RWPE1 (cell line): ENCODE measurements around the gene TAF11.

Experiments used
- CTCF ChIA-PET: fragments of 350-600 bp; sonication (Branson Sonifier 250); formaldehyde crosslinking; extraction: SDS; loops from one replicate; lab custom pipeline; 2021; lab: Yijun Ruan, JAX
- POLR2A ChIA-PET: fragments of 400-600 bp; formaldehyde crosslinking; extraction: SDS; loops from one replicate; lab custom pipeline; 2020; ENCODE audit warnings: antibody characterized with exemption; ENCODE audit not compliant: low non-redundant PET; lab: Yijun Ruan, JAX
- DNase-seq: peaks from one replicate; pipeline ENCODE4 v3.0.0; 2012; ENCODE audit warnings: low spot score
- H3K27ac ChIP-seq: fragments of 450-650 bp; 2 replicates; pipeline ENCODE4 v1.5.1; 2017
- CTCF ChIP-seq: fragments of 450-650 bp; conservative IDR thresholded peaks from 2 replicates; pipeline ENCODE4 v1.5.1; 2017; ENCODE audit warnings: low read depth, mild to moderate bottlenecking

Gene TAF11

GRCh38 chr6:34829137-34829536 is 58.7 kb downstream of the TAF11 start:
- ChIA-PET CTCF (interaction anchor here (0.6 to 0.8 kb wide), 3 partner anchors 11 to 1777 kb away, joined by 3 to 5 read pairs (median 4); no protein-coding TSS in a partner anchor), POLR2A (no interaction called here)
- no peak overlapping the region for H3K27ac ChIP-seq
- peak; percentile 22 for DNase-seq
- TF ChIP-seq CTCF = no peak
